ENCODE data around the gene TGM3.

The TGM3 gene

DNA sequence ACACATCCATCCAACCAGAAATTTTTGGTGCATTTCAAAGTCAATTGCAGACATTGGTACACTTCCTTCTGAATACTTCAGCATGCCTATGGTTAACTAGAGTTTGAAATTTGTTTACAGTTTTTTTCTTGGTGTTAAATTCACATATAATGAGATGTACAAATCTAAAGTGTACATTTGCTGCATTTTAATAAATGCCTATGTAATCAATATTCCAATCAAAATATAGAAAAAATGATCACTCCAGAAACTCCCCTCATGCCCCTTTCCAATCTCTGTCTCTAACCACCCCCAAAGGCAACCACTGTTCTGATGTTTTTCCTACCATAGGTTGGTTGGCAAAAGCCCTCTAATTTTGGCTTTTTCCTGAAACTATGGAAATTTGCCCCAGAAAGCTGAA lies 77.3 kb downstream of the TGM3 start:
- in situ Hi-C loops (cut with HindIII; ENCODE audit: low sequenced_read_pairs) = no loop called here

DNA sequence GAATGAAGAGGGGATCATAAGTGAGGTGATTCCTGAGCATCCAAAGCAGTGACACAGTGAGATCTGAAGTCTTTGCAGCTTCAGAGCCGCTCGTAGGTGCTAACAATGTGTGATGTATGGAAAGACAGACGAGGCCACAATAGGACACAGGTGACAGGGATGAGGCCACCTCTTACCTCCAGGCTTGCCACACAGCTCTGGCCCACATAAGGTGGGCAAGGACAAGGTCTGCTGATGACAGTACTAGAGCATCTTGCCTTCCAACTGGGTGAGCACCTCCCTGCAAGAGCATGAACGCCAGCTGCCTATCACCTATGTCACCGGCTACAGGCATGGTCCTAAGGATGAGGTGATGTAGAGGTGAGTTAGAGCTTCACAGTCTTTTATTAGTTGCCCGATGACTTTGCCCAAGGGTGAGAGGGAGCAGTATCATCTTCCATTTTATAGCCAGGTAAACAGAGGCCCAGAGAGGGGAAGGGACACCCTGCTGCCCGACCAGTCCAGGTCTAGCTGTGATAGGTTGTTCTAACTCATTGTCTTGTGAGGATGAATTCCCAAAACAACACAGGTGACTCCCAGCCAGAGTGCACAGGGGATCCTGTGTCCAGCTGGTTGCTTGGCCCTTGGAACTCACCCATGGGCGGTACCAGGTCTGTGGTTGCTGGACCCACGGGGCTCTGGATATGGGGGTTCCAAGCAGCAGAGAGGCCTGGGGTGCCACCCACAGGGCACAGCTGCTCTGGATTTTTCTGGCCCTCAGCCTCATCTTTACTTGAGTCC lies 78.7 kb downstream of the TGM3 start:
- in situ Hi-C loops (cut with HindIII; ENCODE audit: low sequenced_read_pairs) = no loop called here

DNA sequence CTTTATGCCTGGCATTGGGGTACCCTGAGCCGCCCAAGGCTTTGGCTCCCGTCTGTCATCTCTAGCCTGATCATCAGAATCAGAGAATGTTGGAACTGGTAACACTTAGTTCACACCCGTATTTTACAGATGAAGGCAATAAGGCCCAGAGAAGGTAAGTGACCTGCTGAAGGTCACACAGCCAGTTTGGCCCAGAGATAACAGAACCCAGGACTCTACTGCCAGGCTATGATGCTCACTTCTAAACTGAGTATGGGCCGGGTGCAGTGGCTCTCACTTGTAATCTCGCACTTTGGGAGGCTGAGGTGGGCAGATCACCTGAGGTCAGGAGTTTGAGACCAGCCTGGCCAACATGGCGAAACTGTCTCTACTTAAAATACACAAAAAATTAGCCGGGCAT lies 83.1 kb downstream of the TGM3 start:
- in situ Hi-C loops (cut with HindIII; ENCODE audit: low sequenced_read_pairs) = no loop called here

DNA sequence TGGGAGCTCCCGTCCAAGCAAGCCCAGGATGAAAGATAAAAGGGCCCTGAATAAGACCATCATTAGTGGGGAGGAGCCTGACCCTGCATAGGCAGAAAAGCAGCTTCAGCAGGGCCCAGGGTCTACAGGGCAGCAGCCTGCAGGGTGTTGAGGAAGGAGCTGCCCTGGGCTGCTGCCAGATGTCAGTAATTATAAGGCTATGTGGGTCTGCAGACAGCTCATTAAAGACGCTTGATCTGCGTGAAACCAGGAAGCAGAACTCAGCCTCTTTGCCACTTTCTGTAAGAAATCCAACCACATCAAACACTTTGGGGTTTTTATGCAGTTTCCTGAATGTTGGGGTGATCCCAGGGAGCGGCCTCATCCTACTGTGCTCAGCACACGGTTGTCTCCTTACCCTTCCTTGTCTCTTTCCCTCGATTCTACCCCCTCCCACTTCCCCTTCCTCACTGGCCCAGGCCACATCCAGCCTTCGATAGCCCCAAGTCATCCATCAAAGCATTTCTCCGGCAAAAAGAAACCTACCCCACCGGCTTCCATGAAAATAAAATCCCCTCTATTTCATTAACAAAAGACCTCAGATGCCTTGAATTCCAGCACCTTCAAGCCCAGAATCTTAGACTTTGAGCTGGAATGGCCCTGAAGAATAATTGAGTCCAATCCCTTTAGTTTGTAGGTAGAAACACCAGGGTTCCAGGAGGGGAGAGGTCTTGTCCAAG lies 83.9 kb downstream of the TGM3 start:
- in situ Hi-C loops (cut with HindIII; ENCODE audit: low sequenced_read_pairs) = no loop called here

DNA sequence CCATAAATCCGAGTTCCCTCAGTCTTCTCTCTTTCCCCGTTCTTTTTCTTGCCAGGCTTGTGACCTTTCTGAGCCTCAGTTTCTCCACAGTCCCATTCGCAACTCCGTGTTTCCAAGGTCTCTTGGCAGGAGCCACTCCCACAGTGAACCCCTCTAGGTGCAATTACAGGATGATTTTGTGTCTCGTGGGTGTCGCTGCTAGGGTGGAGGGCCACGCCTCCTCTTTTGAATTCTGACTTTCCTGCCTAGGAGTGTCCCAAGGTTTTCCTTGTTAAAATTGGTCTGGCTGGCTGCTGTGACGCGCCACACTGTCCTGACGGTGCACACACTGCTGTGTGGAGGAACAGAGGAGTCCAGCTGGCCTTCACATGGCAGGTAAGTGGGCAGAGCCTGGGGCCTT lies 84.8 kb downstream of the TGM3 start, which contains the start of gene TGM6:
Gene TGM6 (plus strand): TSS at position 301 of the 400 bp plus-strand sequence. CDS start 68 bp downstream, at position 369.
- in situ Hi-C loops (cut with HindIII; ENCODE audit: low sequenced_read_pairs) = no loop called here

DNA sequence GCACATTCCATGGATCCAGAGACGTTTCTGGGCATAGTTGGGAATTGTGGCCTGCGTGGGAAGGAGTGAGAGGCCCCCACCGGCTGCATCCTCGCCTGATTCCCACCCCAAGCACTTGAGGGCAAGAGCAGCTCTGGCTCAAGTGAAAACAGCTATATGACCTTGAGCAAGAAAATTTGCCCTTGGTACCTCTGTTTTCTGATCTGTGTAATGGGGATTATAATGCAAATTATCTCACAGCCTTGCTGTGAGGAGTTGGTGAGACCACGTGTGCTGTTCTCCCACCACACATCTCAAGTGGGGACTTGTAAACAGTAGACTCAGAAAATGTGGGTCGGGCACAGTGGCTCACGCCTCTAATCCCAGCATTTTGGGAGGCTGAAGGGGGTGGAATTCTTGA lies 85.5 kb downstream of the TGM3 start:
- in situ Hi-C loops (cut with HindIII; ENCODE audit: low sequenced_read_pairs) = no loop called here

DNA sequence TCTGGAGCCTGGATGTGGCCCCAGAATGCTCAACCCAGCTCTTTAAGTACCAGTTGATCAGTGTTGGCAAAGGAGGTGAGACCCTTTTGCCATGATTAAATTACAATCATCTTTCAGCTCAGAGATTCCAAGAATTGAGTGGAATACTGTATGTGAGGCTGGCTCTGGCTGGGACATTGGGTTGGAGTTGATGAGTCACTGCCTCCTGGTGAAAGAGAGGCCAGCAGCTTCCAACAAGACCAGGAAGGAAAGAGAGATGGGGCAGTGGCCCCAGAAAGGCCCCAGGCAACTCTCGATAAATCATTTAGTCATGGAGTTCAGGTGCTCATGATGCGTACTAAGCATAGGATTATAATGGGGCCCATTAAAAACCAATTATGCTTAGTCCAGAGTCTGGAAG lies 87.0 kb downstream of the TGM3 start:
- in situ Hi-C loops (cut with HindIII; ENCODE audit: low sequenced_read_pairs) = no loop called here

DNA sequence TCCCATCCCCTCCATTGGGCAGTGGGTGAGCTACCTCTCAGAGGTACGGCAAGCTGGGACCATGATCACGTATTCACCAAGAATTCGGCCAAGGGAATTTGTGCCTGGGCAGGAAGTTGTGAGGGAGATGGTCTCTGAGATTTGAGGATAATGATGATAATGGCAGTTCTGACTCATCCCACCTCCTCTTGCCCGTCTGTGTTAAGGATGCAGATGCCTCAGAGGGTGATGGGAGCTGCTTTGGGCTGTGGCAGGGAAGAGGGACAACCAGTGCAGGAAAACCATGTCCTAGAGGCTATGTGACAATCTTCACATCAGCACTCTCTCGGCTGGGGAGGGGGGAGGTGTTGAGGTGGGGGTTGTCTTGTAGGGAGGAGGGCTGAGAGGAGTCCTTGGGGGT lies 89.2 kb downstream of the TGM3 start:
- in situ Hi-C loops (cut with HindIII; ENCODE audit: low sequenced_read_pairs) = no loop called here

DNA sequence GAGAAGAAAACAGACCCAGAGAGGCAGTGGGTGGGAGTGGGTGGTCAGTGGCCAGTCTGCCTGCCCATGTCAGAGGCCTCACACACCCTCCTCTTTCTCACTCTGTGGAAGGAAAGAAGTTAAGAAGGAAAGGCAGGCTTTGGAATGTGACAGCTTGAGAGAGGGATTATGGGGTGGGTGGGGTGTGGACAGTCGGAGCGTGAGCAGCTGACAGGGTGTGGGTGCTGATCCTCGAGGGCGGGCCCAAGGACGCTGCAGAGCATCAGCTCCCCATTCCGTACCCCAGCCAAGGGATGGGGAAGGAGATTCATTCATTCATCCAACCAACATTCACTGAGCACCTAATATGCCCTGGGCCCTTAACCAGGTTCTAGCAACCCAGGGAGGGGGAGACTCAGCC lies 89.7 kb downstream of the TGM3 start:
- in situ Hi-C loops (cut with HindIII; ENCODE audit: low sequenced_read_pairs) = no loop called here

DNA sequence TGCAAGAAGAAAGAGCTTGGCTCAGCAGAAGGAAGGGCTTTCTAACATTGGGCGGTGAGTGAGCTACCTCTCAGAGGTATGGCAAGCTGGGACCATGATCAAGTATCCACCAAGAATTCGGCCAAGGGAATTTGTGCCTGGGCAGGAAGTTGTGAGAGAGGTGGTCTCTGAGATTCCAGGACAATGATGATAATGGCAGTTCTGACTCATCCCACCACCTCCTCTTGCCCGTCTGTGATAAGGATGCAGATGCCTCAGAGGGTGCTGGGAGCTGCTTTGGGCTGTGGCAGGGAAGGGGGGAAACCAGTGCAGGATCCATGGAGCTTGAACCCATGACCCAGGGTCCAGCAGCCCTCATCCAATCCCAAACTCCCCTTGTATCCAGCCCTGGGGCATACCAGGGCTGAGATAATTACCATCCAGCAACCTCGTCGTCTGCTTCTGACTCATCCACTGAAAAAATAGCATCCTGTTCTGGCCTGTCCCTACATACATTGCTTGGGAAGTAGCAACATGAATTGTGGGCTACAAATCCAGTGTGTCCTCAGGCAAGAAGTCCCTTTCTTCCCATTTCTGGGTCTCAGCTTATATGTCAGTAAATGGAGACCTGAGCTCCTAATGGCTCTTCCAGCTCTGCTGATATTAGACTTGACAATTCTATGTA lies 90.8 kb downstream of the TGM3 start:
- in situ Hi-C loops (cut with HindIII; ENCODE audit: low sequenced_read_pairs) = no loop called here

DNA sequence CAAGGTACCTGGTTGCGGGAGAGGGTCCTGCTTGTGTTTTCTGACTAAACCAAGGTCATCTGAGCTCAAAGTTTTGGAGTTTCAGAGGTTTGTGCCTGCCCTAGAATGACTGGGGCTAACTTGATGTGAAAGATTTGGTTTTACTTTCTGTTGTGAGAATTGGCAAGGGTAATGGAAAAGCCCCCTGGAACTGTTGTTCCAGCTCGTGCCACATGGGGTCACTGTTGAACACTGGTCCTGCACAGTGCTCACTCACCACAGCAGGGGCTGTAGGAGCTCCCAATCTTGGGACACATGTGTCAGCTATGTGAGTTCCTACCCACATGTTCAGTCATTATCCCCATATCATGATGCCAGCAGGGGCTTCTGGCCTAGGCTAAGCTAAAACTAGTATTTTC lies 91.4 kb downstream of the TGM3 start:
- in situ Hi-C loops (cut with HindIII; ENCODE audit: low sequenced_read_pairs) = no loop called here

DNA sequence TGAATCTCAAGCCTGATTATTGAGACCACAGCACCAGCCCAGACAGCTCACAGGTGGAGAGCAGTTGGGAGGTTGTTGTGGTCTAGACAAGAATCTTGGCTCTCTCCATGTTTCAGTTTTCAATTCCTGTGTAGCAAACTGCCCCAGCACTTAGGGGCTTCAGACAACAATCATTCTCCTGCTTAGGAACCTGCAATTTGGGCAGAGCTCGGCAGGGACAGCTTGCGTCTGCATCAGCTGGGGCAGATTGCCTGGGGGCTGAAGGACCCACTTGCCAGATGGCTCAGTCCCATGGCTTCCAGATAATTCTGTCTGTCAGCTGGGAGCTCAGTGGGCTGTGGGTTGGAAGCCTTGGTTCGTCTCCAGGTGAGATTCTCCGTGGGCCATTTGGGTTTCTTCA lies 91.8 kb downstream of the TGM3 start:
- in situ Hi-C loops (cut with HindIII; ENCODE audit: low sequenced_read_pairs) = no loop called here
